GM21737 (cell line): ENCODE results near the gene ESF1.
"Not testable (repeated sequence)": the region's sequence is repeated elsewhere in the genome, so short reads cannot be mapped to it uniquely, and the experiment has no call there.

Experiments used
- ATAC-seq: cut with Tn5 transposase; IDR thresholded peaks from one replicate; pipeline ENCODE4 v1.9.1; 2021; ENCODE audit warnings: mild to moderate bottlenecking, moderate library complexity; ENCODE audit not compliant: unreplicated experiment

Gene ESF1

GRCh38 chr20:13739731-13740649, 44.7 kb downstream of the ESF1 start:
- ATAC-seq, result no peak

- not testable (repeated sequence) for ATAC-seq
Measured at GRCh38 chr20:13738187-13738586, 46.5 kb downstream of the ESF1 start.

GRCh38 chr20:13736436-13737191, 48.1 kb downstream of the ESF1 start:
- ATAC-seq, result no peak

GRCh38 chr20:13735826-13736225, 48.9 kb downstream of the ESF1 start:
- no peak for ATAC-seq

- ATAC-seq, result no peak
Measured at GRCh38 chr20:13723011-13723410, 61.7 kb downstream of the ESF1 start.

GRCh38 chr20:13718171-13718570, 66.5 kb downstream of the ESF1 start:
- no peak for ATAC-seq

GRCh38 chr20:13717631-13718044, 67.1 kb downstream of the ESF1 start:
- peak; percentile 87 for ATAC-seq

- no peak for ATAC-seq
Measured at GRCh38 chr20:13715171-13715570, 69.5 kb downstream of the ESF1 start.

GRCh38 chr20:13708234-13708633, 76.5 kb downstream of the ESF1 start:
- ATAC-seq, result no peak

- no peak for ATAC-seq
Measured at GRCh38 chr20:13703265-13703664, 81.5 kb downstream of the ESF1 start.

- no peak for ATAC-seq
Measured at GRCh38 chr20:13701486-13701885, 83.2 kb downstream of the ESF1 start.

GRCh38 chr20:13700761-13701160, 84.0 kb downstream of the ESF1 start:
- ATAC-seq, result no peak

- ATAC-seq, result no peak
Measured at GRCh38 chr20:13694420-13695150, 90.1 kb downstream of the ESF1 start.

- ATAC-seq, result no peak
Measured at GRCh38 chr20:13692802-13693736, 91.7 kb downstream of the ESF1 start.

GRCh38 chr20:13690943-13691342, 93.8 kb downstream of the ESF1 start:
- ATAC-seq, result no peak

GRCh38 chr20:13687815-13688214, 96.9 kb downstream of the ESF1 start:
- no peak for ATAC-seq

GRCh38 chr20:13685623-13686022, 99.1 kb downstream of the ESF1 start:
- ATAC-seq, result no peak

- no peak for ATAC-seq
Measured at GRCh38 chr20:13684566-13685222, 100.0 kb downstream of the ESF1 start.

- no peak for ATAC-seq
Measured at GRCh38 chr20:13683833-13684232, 100.9 kb downstream of the ESF1 start.
